Measurements from ENCODE around the gene NSF. TPM values are rescaled to one million over a fixed set of nuclear protein-coding genes. Genes with fewer than 3 reads are reported as not detected.
"Not testable (repeated sequence)": the region's sequence is repeated elsewhere in the genome, so short reads cannot be mapped to it uniquely, and the experiment has no call there.

NSF gene
- total and polyA plus RNA-seq, 2 experiments from 2014 or later, result 18.6 to 29.0 TPM

- TF ChIP-seq, protein P1, sequence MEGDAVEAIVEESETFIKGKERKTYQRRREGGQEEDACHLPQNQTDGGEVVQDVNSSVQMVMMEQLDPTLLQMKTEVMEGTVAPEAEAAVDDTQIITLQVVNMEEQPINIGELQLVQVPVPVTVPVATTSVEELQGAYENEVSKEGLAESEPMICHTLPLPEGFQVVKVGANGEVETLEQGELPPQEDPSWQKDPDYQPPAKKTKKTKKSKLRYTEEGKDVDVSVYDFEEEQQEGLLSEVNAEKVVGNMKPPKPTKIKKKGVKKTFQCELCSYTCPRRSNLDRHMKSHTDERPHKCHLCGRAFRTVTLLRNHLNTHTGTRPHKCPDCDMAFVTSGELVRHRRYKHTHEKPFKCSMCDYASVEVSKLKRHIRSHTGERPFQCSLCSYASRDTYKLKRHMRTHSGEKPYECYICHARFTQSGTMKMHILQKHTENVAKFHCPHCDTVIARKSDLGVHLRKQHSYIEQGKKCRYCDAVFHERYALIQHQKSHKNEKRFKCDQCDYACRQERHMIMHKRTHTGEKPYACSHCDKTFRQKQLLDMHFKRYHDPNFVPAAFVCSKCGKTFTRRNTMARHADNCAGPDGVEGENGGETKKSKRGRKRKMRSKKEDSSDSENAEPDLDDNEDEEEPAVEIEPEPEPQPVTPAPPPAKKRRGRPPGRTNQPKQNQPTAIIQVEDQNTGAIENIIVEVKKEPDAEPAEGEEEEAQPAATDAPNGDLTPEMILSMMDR (IDR thresholded peaks at IDR 0.05; ENCODE audit: low read depth, low read length), result no peak
- no peaks in the 10 kb centered on the region for H3K36me3 ChIP-seq
- no peak overlapping the region for H3K27ac ChIP-seq
- H3K9me3 ChIP-seq (ENCODE audit: low read depth), result no peaks in the 10 kb centered on the region
- H3K27me3 ChIP-seq, result no peaks in the 10 kb centered on the region
- no peaks in the 10 kb centered on the region for H3K4me1 ChIP-seq (ENCODE audit: low read depth)
- DNase-seq (ENCODE audit: low read depth in 1 of 2, low spot score in 1 of 2), result no peak
- no peak overlapping the region for H3K4me3 ChIP-seq
Observed at GRCh38 chr17:46768540-46768870, 178.0 kb downstream of the NSF start.

- H3K36me3 ChIP-seq; H3K27me3 ChIP-seq; H3K4me1 ChIP-seq (ENCODE audit: low read depth); DNase-seq (ENCODE audit: low read depth in 1 of 2, low spot score in 1 of 2); H3K4me3 ChIP-seq; H3K9me3 ChIP-seq (ENCODE audit: low read depth); H3K27ac ChIP-seq: not testable (repeated sequence)
Observed at GRCh38 chr17:46768896-46769295, 178.4 kb downstream of the NSF start.

GRCh38 chr17:46769531-46770438 is 179.3 kb downstream of the NSF start:
- Histone ChIP-seq H3K4me1 (ENCODE audit: low read depth) (no peaks in the 10 kb centered on the region), H3K36me3 (no peaks in the 10 kb centered on the region), H3K27ac (no peak overlapping the region), H3K9me3 (ENCODE audit: low read depth) (no peaks in the 10 kb centered on the region), H3K4me3 (no peak overlapping the region), H3K27me3 (no peaks in the 10 kb centered on the region)
- DNase-seq (ENCODE audit: low read depth in 1 of 2, low spot score in 1 of 2), result no peak
- TF ChIP-seq, protein P1 (IDR thresholded peaks at IDR 0.05; ENCODE audit: low read depth, low read length), result no peak

GRCh38 chr17:46770439-46770817 is 180.0 kb downstream of the NSF start:
- no peak overlapping the region for H3K27ac ChIP-seq
- no peaks in the 10 kb centered on the region for H3K36me3 ChIP-seq
- TF ChIP-seq, protein P1 (IDR thresholded peaks at IDR 0.05; ENCODE audit: low read depth, low read length), result no peak
- DNase-seq (ENCODE audit: low read depth in 1 of 2, low spot score in 1 of 2), result no peak
- H3K27me3 ChIP-seq, result no peaks in the 10 kb centered on the region
- H3K9me3 ChIP-seq (ENCODE audit: low read depth), result no peaks in the 10 kb centered on the region
- H3K4me1 ChIP-seq (ENCODE audit: low read depth), result no peaks in the 10 kb centered on the region
- peak overlapping the region; percentile 47 for H3K4me3 ChIP-seq

- H3K27me3 ChIP-seq, result no peaks in the 10 kb centered on the region
- H3K9me3 ChIP-seq (ENCODE audit: low read depth), result no peaks in the 10 kb centered on the region
- H3K4me1 ChIP-seq (ENCODE audit: low read depth), result no peaks in the 10 kb centered on the region
- no peaks in the 10 kb centered on the region for H3K36me3 ChIP-seq
- peak; percentile 52 to 72 for DNase-seq (ENCODE audit: low read depth in 1 of 2, low spot score in 1 of 2)
- H3K4me3 ChIP-seq, result peak overlapping the region; percentile 47
- TF ChIP-seq, protein P1 (IDR thresholded peaks at IDR 0.05; ENCODE audit: low read depth, low read length), result no peak
- H3K27ac ChIP-seq, result peak overlapping the region; percentile 60
Observed at GRCh38 chr17:46770818-46771560, 180.5 kb downstream of the NSF start.

Data from cardiac muscle cell (in vitro differentiated cells and primary cell).